DOHH2 (cell line): ENCODE data around the gene KRTDAP.

Experiments
- H3F3A ChIP-seq: fragments of 200-600 bp; sonication (generic), shearing (Covaris generic); 2 replicates; pipeline ENCODE4 v1.6.0; 2016; ENCODE audit warnings: antibody characterized with exemption, mild to moderate bottlenecking; ENCODE audit not compliant: control insufficient read depth, insufficient read depth
- H3K27ac ChIP-seq: fragments of 200-600 bp; sonication (generic); 2 replicates; pipeline ENCODE4 v1.5.1; 2014; ENCODE audit warnings: low read depth, mild to moderate bottlenecking, low read length, moderate library complexity
- H3K27me3 ChIP-seq: fragments of 200-600 bp; sonication (generic); 2 replicates; pipeline ENCODE4 v1.6.1; 2014; ENCODE audit warnings: mild to moderate bottlenecking, low read length, mixed read lengths; ENCODE audit not compliant: control insufficient read depth
- H3K36me3 ChIP-seq: fragments of 200-600 bp; sonication (generic); 2 replicates; pipeline ENCODE4 v1.6.1; 2014; ENCODE audit warnings: mild to moderate bottlenecking, low read length, moderate library complexity, mixed read lengths; ENCODE audit not compliant: control insufficient read depth
- H3K4me1 ChIP-seq: fragments of 200-600 bp; sonication (generic); 2 replicates; pipeline ENCODE4 v1.6.1; 2014; ENCODE audit warnings: mild to moderate bottlenecking, low read length, mixed read lengths; ENCODE audit not compliant: control insufficient read depth
- H3K4me2 ChIP-seq: fragments of 200-600 bp; sonication (generic); 2 replicates; pipeline ENCODE4 v1.6.0; 2014; ENCODE audit warnings: mild to moderate bottlenecking, low read length, moderate library complexity
- H3K4me3 ChIP-seq: fragments of 200-600 bp; sonication (generic); 2 replicates; pipeline ENCODE4 v1.5.1; 2014; ENCODE audit warnings: mild to moderate bottlenecking, low read length, mixed read lengths
- H3K79me2 ChIP-seq: fragments of 200-600 bp; sonication (generic); 2 replicates; pipeline ENCODE4 v1.6.1; 2014; ENCODE audit warnings: mild to moderate bottlenecking, low read length, mixed read lengths; ENCODE audit not compliant: control insufficient read depth
- H3K9me2 ChIP-seq: fragments of 200-600 bp; sonication (generic); replicated peaks from 2 replicates; pipeline ENCODE4 v1.6.1; 2014; ENCODE audit warnings: mild to moderate bottlenecking, low read length, mixed read lengths; ENCODE audit not compliant: control insufficient read depth
- H3K9me3 ChIP-seq: fragments of 200-600 bp; sonication (generic); 2 replicates; pipeline ENCODE4 v1.6.1; 2014; ENCODE audit warnings: antibody characterized with exemption, low read length, mixed read lengths; ENCODE audit not compliant: control insufficient read depth, insufficient read depth
- H4K20me1 ChIP-seq: fragments of 200-600 bp; sonication (generic); 2 replicates; pipeline ENCODE4 v1.6.0; 2014; ENCODE audit warnings: low read depth, mild to moderate bottlenecking, antibody characterized with exemption, low read length, moderate library complexity; ENCODE audit not compliant: control insufficient read depth, insufficient read depth
- EZH2phosphoT487 ChIP-seq: fragments of 200-600 bp; sonication (generic); IDR thresholded peaks from 2 replicates; pipeline ENCODE4 v1.6.1; 2017; ENCODE audit warnings: borderline replicate concordance, mild to moderate bottlenecking, antibody characterized with exemption, low read length, moderate library complexity, mixed read lengths
- TF ChIP-seq, protein P1 (sequence below): fragments of 200-600 bp; sonication (generic); IDR thresholded peaks from one replicate; pipeline ENCODE4 v1.5.1; 2014; ENCODE audit warnings: antibody characterized with exemption, mild to moderate bottlenecking, low read depth, low read length; ENCODE audit not compliant: poor library complexity, severe bottlenecking

KRTDAP gene

DNA sequence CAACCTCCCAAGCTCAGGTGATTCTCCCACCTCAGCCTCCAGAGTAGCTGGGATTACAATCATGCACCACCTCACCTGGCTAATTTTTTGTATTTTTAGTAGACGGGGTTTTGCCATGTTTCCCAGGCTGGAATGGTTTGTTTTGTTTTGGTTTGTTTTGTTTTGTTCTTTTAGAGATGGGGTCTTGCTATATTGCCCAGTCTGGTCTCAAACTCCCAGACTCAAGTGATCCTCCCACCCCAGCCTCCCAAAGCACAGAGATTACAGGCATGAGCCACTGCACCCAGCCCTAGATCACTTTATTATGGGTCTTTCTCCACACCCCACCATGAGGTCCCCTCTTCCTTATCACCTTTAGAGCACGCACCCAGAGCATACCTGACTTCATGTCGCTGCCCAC, 8.0 kb upstream of the KRTDAP start:
- Histone ChIP-seq H3K9me3 (no peaks in the 10 kb centered on the region), H3K4me2 (no peak overlapping the region), H3F3A (peaks cover 9% of the 10 kb centered on the region; the same call in 1 of the 2 replicates), H3K27me3 (peaks cover 8% of the 10 kb centered on the region; the same call in 1 of the 2 replicates), H3K79me2 (no peaks in the 10 kb centered on the region), H4K20me1 (no peaks in the 10 kb centered on the region), H3K27ac (no peak overlapping the region), H3K4me3 (no peak overlapping the region), H3K4me1 (peaks cover 57% of the 10 kb centered on the region), H3K36me3 (peaks cover 7% of the 10 kb centered on the region; the same call in 1 of the 2 replicates), H3K9me2 (no peaks in the 10 kb centered on the region)
- TF ChIP-seq, protein P1, sequence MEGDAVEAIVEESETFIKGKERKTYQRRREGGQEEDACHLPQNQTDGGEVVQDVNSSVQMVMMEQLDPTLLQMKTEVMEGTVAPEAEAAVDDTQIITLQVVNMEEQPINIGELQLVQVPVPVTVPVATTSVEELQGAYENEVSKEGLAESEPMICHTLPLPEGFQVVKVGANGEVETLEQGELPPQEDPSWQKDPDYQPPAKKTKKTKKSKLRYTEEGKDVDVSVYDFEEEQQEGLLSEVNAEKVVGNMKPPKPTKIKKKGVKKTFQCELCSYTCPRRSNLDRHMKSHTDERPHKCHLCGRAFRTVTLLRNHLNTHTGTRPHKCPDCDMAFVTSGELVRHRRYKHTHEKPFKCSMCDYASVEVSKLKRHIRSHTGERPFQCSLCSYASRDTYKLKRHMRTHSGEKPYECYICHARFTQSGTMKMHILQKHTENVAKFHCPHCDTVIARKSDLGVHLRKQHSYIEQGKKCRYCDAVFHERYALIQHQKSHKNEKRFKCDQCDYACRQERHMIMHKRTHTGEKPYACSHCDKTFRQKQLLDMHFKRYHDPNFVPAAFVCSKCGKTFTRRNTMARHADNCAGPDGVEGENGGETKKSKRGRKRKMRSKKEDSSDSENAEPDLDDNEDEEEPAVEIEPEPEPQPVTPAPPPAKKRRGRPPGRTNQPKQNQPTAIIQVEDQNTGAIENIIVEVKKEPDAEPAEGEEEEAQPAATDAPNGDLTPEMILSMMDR = no peak
- TF ChIP-seq EZH2phosphoT487 = no peak

DNA sequence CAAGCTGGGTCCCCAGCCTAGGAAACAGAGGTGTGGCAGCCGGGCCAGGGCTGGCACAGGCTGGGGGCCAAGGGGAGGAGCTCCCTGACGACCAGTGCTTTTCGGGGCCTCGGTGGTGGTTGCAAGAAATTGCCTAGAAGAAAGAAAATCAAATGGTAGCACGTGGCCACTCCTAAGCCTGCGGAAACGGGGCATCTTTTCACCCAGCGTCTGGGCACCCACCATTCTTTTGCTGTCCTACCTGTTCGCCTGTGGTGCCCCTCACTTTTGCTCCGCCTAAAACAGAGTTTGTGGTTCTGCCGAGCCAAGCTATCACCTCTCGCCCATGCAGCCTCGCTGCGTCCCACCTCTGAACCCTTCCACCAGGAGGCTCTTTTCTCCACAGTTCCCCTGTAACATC, 7.1 kb upstream of the KRTDAP start:
- no peak overlapping the region for H3K4me2 ChIP-seq
- H4K20me1 ChIP-seq = no peaks in the 10 kb centered on the region
- TF ChIP-seq, protein P1 = no peak
- TF ChIP-seq EZH2phosphoT487 = no peak
- H3F3A ChIP-seq = peaks cover 9% of the 10 kb centered on the region; the same call in 1 of the 2 replicates
- peaks cover 16% of the 10 kb centered on the region for H3K27me3 ChIP-seq
- no peaks in the 10 kb centered on the region for H3K79me2 ChIP-seq
- peaks cover 49% of the 10 kb centered on the region for H3K4me1 ChIP-seq
- no peaks in the 10 kb centered on the region for H3K9me2 ChIP-seq
- no peaks in the 10 kb centered on the region for H3K9me3 ChIP-seq
- H3K4me3 ChIP-seq = no peak overlapping the region
- peaks cover 7% of the 10 kb centered on the region; the same call in 1 of the 2 replicates for H3K36me3 ChIP-seq
- H3K27ac ChIP-seq = no peak overlapping the region

DNA sequence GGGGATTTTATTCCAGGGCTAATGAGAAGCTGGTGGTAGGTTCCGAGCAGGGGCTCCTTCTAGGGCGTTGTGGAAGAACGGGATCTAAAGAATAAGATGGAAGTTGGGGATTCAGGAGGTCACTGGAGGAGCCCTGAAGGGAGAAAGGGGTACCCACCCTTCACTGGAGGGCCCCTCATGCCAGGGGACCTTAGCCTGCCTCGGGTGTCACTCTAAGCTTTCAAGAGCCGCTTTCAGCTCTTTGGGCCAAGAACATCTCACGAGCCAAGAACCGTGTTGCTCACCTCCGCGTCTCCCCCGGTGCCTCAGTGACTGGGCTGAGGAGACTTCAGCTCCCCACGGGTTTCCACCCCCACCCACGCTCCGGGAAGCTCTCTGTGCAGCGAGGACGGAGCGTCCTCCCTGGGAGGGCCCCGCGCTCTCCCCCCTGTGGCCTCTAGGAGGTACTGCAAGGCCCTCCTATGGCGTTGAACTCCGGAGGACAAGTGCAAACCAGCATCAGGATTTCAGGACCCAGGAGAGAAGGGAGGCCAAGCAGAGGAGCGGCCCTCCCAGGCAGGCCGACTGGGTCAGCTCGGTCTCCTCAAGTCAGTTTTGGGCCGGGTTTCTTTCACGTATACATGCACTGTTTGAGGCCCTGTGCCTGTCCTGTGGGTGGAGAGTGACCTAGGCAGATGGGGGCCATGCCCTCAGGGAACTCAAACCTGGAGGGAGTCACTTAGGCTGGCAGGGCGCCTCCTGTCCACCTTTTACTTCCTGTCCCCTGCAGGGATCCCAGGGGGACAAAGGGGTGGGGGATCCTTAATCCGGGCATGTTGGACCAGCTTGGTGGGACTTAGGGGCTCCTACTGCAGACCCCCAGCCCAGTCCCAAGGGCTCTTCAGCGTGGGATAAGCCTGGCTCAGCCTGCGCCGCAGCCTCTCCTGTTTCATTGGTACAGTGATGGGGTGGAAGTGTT, 5.1 kb upstream of the KRTDAP start:
- H3K4me2 ChIP-seq = peak overlapping the region; percentile 56
- H3K9me3 ChIP-seq = no peaks in the 10 kb centered on the region
- no peaks in the 10 kb centered on the region; the same call in 1 of the 2 replicates for H3F3A ChIP-seq
- H3K79me2 ChIP-seq = no peaks in the 10 kb centered on the region
- no peak for TF ChIP-seq EZH2phosphoT487
- TF ChIP-seq, protein P1 = peak; percentile 97
- peaks cover 24% of the 10 kb centered on the region for H3K27me3 ChIP-seq
- H3K4me3 ChIP-seq = peak overlapping the region; percentile 45
- H3K9me2 ChIP-seq = no peaks in the 10 kb centered on the region
- H3K27ac ChIP-seq = no peak overlapping the region
- H3K4me1 ChIP-seq = peaks cover 29% of the 10 kb centered on the region
- peaks cover 7% of the 10 kb centered on the region; the same call in 1 of the 2 replicates for H3K36me3 ChIP-seq
- no peaks in the 10 kb centered on the region for H4K20me1 ChIP-seq
